ENCODE results near the gene NTSR1.

NTSR1 gene

DNA sequence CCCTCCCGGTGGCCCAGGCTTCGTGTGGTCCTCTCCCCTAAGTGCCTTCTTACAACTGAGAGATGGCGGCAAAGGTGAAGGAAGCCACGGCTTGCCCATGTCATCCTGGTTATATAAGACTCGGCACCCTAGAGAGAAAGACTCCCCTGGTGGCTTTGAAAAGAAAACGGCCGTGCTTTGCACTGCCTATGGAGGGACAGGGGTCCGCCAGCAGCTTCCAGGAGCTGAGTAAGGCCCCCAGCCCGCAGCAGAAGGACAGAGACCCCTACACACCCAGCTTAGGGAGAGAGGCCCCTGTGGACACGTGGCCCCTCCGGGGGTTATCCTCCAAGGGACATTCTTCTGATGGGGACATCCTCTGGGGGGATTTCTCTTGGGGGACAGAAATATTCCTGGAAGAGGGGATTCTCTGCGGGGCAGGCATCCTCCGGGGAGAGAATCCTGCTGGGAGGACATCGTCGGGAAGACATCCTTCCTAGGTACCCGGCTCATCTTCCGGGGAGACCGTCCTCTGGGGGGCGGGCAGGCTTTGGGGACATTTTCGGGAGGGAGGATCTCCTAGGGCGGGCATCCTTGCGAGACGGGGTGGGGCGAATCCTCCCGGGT lies 95.5 kb downstream of the NTSR1 start:
- no peak for DNase-seq (ENCODE audit: low spot score)

DNA sequence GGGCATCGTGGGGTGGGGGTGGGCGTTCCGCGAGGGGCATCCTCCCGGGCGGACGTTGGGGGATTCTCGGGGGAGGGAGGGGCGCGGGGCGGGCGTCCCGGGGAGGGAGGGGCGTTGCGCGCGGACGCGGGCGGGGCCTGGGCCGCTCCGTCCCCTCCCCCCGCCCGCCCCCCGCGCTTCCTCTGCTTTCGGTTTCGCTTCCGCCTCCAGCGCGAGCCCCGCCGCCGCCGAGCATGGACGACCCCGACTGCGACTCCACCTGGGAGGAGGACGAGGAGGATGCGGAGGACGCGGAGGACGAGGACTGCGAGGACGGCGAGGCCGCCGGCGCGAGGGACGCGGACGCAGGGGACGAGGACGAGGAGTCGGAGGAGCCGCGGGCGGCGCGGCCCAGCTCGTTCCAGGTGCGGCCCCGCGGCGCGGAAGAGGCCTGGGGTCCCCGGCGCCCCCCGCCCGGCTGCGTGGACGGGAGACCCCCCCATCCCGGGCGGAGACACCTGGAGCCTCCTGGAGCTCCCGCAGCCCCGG lies 96.1 kb downstream of the NTSR1 start, which contains the start of gene OGFR:
TSS of gene OGFR (plus strand) at position 209 of the 528 bp plus-strand sequence. CDS start at position 234, 25 bp downstream.
- peak; percentile 79 for DNase-seq (ENCODE audit: low spot score)

DNA sequence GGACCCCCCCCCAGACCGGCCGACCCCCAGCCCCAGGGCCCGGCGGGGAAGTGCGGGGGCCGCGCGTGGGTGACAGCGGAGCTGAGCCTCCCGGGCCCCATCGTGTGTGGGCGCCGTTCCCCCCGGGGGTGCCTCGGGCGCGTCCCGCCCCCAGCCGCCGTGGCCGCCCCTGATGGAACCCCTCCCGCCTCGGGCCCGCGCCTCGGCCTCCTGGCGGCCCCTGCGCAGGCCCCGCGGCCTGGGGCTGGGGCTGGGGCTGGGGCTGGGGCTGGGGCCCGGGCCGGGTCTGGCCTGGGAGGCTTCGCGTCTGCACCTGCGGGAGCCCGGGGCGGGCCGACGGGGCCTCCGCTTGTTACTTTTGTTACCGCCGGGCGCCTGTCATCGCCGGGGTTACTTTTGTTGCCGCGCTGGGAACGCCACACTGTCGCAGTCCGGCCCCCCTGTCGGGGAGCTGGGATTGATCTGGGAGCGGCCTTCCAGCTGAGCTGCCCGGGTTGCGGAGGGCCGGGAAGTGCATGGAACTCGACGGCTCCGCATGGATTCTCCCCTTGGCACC lies 96.6 kb downstream of the NTSR1 start:
- peak; percentile 70 for DNase-seq (ENCODE audit: low spot score)

- DNase-seq (ENCODE audit: low spot score) = peak; percentile 44
These were observed 97.2 kb downstream of the NTSR1 start for GRCh38 chr20:62805711-62806382.

- DNase-seq (ENCODE audit: low spot score) = no peak
These were observed 97.9 kb downstream of the NTSR1 start for GRCh38 chr20:62806383-62807050.

DNA sequence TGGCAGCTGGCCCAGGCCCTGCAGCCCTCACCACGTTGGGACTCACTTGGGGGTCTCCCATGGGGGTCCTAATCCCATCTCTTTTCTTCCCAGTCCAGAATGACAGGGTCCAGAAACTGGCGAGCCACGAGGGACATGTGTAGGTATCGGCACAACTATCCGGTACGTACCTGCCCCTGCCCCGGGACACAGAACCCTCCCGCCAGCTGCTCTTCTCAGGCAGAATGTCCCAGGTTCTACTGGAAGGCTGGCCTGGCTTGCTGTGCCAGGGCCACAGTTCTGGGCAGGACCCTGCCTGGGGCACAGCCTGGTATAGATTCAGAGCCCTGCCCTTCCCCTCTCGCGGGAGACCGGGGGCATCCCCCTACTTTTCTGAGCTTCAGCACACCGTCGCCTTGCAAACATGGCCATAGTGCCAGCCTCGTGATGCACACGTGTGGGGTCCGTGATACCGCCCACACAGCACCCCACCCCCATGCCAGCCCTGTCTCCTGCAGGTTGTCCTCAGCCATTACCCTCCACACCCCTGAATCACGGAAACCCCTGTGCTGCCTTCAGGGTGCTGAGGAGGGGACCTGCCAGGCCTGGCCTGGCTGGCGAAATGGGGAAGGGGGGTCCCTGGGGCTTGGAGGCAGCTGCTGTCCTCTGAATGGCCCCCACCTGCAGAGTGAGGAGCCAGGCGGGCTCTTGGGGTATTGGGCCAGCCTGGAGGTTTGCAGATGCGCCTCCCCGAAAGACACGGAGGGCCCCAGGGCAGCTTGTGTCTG lies 99.0 kb downstream of the NTSR1 start:
- DNase-seq (ENCODE audit: low spot score) = no peak

DNA sequence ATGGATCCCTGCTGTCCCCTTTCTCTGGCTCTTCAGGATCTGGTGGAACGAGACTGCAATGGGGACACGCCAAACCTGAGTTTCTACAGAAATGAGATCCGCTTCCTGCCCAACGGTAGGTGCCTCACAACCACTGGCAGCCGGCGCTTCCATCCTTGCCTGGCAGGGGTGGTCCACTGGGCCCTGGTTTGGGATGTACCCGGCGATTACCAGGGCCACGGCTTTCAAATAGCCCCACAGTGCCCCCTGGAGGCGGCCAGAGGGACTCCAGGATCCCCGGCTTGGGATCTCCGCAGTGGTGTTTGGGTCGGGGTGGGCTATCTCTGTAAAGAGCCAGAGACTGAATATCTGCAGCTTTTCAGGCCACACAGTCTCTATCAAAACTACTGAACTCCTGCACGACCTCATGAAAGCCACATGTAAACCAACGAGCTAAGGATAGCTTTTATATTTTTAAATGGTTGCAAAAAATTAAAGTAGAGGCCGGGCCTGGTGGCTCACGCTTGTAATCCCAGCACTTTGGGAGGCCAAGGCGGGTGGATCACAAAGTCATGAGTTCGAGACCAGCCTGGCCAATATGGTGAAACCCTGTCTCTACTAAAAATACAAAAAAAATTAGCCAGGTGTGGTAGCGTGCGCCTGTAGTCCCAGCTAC lies 99.7 kb downstream of the NTSR1 start:
- peak; percentile 86 for DNase-seq (ENCODE audit: low spot score)

- no peak for DNase-seq (ENCODE audit: low spot score)
These were observed 101.1 kb downstream of the NTSR1 start for GRCh38 chr20:62809530-62810428.

DNA sequence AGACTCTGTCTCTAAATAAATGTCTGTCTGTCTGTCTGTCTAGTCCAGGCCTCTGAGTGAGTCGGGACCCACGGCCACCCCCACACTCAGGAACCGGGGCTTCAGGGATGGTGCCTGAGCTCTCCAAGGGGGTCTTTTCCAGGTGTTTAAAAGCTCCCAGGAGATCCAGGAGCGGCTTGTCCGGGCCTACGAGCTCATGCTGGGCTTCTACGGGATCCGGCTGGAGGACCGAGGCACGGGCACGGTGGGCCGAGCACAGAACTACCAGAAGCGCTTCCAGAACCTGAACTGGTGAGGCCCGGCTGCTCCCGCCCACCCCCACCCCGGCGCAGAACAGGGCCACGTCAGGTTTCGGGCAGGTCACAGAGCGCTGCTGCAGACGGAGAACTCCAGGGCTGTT lies 102.7 kb downstream of the NTSR1 start:
- DNase-seq (ENCODE audit: low spot score) = no peak

- no peak for DNase-seq (ENCODE audit: low spot score)
These were observed 103.1 kb downstream of the NTSR1 start for GRCh38 chr20:62811720-62812119.

Measured in iPS-NIHi11 (cell line).